GM18511 (cell line): ENCODE data around the gene C4BPA.

Source experiments
- ATAC-seq: cut with Tn5 transposase; IDR thresholded peaks from one replicate; pipeline ENCODE4 v1.9.1; 2021; ENCODE audit warnings: mild to moderate bottlenecking, moderate library complexity; ENCODE audit not compliant: unreplicated experiment

Gene C4BPA

GRCh38 chr1:207179036-207179435, 75.0 kb downstream of the C4BPA start:
- no peak for ATAC-seq

DNA sequence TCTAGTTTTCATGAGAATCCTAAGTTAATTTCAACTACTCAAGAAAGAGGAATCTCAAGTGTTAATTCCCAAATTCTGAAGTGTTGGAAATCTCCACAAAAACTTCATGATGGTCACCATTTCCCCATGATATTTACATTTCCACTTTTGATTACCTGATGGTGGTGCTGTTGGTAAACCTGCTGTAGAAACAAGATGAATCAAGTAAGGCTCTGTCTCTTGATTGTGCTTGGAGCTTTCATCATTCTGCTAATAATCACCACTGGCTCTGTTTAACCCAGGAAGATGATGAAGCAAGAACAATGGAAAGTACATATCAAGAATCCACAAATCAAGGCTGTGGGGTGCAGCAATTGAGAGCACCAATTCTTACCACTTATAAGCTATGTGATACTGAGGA, 77.8 kb downstream of the C4BPA start:
- no peak for ATAC-seq

DNA sequence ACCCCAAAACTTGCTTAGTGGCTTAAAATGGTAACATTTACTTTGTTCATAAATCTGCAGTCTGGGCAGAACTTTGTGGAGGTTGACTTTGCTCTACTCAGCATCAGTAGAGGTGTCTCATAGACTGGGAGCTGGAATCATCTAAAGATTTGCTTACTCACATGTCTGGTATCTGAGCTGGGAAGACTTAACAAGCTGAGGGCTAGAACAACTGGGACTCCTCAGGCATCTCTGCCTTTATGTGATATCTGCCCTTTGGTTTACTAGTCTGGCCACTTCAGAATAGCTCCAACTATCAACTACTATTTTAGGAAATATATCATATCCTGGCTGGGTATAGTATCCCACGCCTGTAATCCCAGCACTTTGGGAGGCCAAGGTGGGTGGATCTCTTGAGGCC, 82.5 kb downstream of the C4BPA start:
- ATAC-seq: no peak

GRCh38 chr1:207188901-207189300, 84.9 kb downstream of the C4BPA start:
- no peak for ATAC-seq

DNA sequence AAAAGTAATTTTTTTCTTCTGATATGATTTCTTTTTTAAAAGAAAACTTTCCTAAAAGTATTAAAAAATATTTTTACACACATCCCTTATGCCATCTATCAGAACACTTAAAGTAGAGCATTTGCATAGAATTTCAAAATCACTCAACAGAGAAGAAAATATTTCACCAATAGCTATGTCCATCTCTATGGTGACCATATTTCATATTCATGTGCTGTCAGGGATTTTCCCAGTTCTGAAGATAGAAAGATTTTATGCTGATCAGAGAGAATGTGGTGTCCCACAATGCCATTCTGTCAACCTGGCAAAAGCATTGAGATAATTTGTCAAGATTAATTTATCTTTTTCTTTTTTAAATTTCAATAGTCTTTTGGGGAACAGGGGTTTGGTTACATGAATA, 87.0 kb downstream of the C4BPA start:
- no peak for ATAC-seq

DNA sequence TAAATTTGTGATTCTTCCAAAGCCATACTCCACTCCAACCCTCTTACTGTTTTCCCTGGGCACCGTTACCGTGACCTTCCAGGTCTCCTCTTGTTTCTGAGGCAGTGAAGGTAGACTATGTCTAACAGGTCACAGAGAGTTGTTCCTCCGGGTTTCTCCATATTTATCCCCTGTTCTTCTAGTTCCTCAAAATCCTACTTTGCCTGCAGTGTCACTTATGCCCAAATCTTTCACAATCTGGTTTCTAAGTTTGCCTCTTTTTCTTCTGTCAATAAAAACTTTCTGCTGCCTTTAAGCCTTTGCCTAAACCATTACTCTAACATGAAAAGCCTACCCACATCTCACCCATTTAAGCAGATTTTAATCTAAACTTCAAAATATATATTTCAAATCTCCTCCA, 87.7 kb downstream of the C4BPA start:
- no peak for ATAC-seq

DNA sequence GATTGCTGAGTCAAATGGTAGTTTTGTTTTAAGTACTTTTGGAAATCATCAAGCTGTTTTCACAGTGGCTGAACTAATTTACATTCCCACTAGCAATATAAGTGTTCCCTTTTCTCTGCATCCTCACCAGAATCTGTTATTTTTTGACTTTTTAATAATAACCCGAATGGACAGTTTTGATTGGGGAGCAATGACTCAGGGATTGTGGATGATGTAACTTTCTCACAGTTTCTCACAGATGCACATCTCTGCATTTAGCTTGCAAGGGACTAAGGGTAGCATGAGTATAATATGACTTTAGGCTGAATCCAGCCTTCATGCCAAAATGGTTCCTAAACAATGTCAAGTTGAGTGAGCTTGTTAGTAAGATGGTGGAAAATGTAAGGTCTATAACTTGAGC, 90.2 kb downstream of the C4BPA start:
- ATAC-seq: no peak
